Measurements from ENCODE around the gene WIF1.

WIF1 gene

GRCh38 chr12:65164244-65164643 is 43.1 kb upstream of the WIF1 start:
- in situ Hi-C loops (cut with MboI; ENCODE audit: low pct_unique_long_range_greater_than_20kb, low sequenced_read_pairs, unreplicated experiment) = no loop called here
- no peak for DNase-seq (ENCODE audit: low spot score)
- TF ChIP-seq CTCF (IDR thresholded peaks at IDR 0.05; ENCODE audit: extremely low read depth, insufficient read depth, missing control alignments) = no peak

- TF ChIP-seq CTCF (IDR thresholded peaks at IDR 0.05; ENCODE audit: extremely low read depth, insufficient read depth, missing control alignments) = no peak
- in situ Hi-C loops (cut with MboI; ENCODE audit: low pct_unique_long_range_greater_than_20kb, low sequenced_read_pairs, unreplicated experiment) = no loop called here
- no peak for DNase-seq (ENCODE audit: low spot score)
These were observed 41.5 kb upstream of the WIF1 start for GRCh38 chr12:65162609-65163008.

- no peak for TF ChIP-seq CTCF (IDR thresholded peaks at IDR 0.05; ENCODE audit: extremely low read depth, insufficient read depth, missing control alignments)
These were observed 36.0 kb upstream of the WIF1 start for GRCh38 chr12:65157091-65157490.

GRCh38 chr12:65156366-65156841 is 35.3 kb upstream of the WIF1 start:
- DNase-seq (ENCODE audit: low spot score) = peak; percentile 43
- in situ Hi-C loops (cut with MboI; ENCODE audit: low pct_unique_long_range_greater_than_20kb, low sequenced_read_pairs, unreplicated experiment) = no loop called here
- TF ChIP-seq CTCF (IDR thresholded peaks at IDR 0.05; ENCODE audit: extremely low read depth, insufficient read depth, missing control alignments) = no peak

More at GRCh38 chr12:65157091-65157490, 36.0 kb upstream of the WIF1 start:
- in situ Hi-C loops (cut with MboI; ENCODE audit: low pct_unique_long_range_greater_than_20kb, low sequenced_read_pairs, unreplicated experiment) = no loop called here
- no peak for DNase-seq (ENCODE audit: low spot score)

GRCh38 chr12:65155784-65156183 is 34.7 kb upstream of the WIF1 start:
- in situ Hi-C loops (cut with MboI; ENCODE audit: low pct_unique_long_range_greater_than_20kb, low sequenced_read_pairs, unreplicated experiment) = no loop called here
- TF ChIP-seq CTCF (IDR thresholded peaks at IDR 0.05; ENCODE audit: extremely low read depth, insufficient read depth, missing control alignments) = no peak
- DNase-seq (ENCODE audit: low spot score) = no peak

GRCh38 chr12:65152596-65152995 is 31.5 kb upstream of the WIF1 start:
- in situ Hi-C loops (cut with MboI; ENCODE audit: low pct_unique_long_range_greater_than_20kb, low sequenced_read_pairs, unreplicated experiment) = no loop called here
- TF ChIP-seq CTCF (IDR thresholded peaks at IDR 0.05; ENCODE audit: extremely low read depth, insufficient read depth, missing control alignments) = no peak
- no peak for DNase-seq (ENCODE audit: low spot score)

- no peak for TF ChIP-seq CTCF (IDR thresholded peaks at IDR 0.05; ENCODE audit: extremely low read depth, insufficient read depth, missing control alignments)
- DNase-seq (ENCODE audit: low spot score) = no peak
These were observed 30.9 kb upstream of the WIF1 start for GRCh38 chr12:65152012-65152411.

More at GRCh38 chr12:65152012-65152411, 30.9 kb upstream of the WIF1 start:
- in situ Hi-C loops (cut with MboI; ENCODE audit: low pct_unique_long_range_greater_than_20kb, low sequenced_read_pairs, unreplicated experiment) = no loop called here

All from GM13977 (cell line).